Mammary epithelial cell (primary cell): ENCODE measurements around the gene UACA.

Source experiments
- CTCF ChIP-seq, 2 donors: IDR thresholded peaks in 1 of 2; conservative IDR thresholded peaks in 1 of 2; 2 replicates each; pipeline ENCODE4 v1.5.1; 2011 to 2012; ENCODE audit warnings: inconsistent platforms in 2 of 2, low read length in 2 of 2, mild to moderate bottlenecking in 2 of 2, control low read depth in 1 of 2, low read depth in 1 of 2; ENCODE audit not compliant: insufficient read depth in 1 of 2; ENCODE audit errors: extremely low read depth in 1 of 2
- EZH2 ChIP-seq: IDR thresholded peaks from 2 replicates; pipeline ENCODE4 v1.6.1; 2012; ENCODE audit warnings: low read length, inconsistent platforms, borderline replicate concordance

GRCh38 chr15:70618929-70619328 lies 144.4 kb downstream of the UACA start:
- TF ChIP-seq EZH2 (no peak), CTCF (conservative IDR thresholded peaks at IDR 0.05 in 1 of 2, IDR thresholded peaks at IDR 0.05 in 1 of 2; ENCODE audit: extremely low read depth in 1 of 2, insufficient read depth in 1 of 2, low read depth in 1 of 2, low read length in 2 of 2) (no peak)
